Stimulated activated CD4-positive, alpha-beta T cell treated with anti-CD3 and anti-CD28 coated beads, Interleukin-15, amount 100 ng/mL, for 1 hour (primary cell): ENCODE measurements around the gene KCNAB1.

Experiments
- DNase-seq, 2 donors: peaks; one replicate each; pipeline ENCODE4 v3.0.0-alpha.2; 2020; ENCODE audit warnings: low read depth in 1 of 2, low spot score in 1 of 2

Gene KCNAB1

GRCh38 chr3:156307704-156308103 lies 187.3 kb downstream of the KCNAB1 start:
- no peak for DNase-seq

DNA sequence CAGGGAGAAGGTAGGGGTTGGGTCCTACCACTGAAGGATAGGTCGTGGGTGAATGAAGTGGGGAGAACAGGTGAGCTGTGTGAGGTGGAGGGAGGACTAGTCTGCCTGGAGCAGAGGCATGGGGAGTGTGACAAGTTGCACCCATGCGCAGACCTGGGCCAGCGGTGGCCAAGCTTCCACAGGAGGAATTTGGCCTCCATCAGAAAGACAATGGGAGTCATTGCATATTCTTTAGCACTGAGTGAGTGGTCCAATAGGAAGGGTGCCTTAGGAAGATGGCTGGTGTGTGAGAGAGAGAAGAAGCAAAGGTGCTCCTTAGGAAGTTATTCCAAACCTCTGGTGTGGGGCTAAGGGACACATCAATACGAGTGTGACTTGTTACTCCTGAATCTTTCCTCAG lies 191.1 kb downstream of the KCNAB1 start:
- no peak for DNase-seq

DNA sequence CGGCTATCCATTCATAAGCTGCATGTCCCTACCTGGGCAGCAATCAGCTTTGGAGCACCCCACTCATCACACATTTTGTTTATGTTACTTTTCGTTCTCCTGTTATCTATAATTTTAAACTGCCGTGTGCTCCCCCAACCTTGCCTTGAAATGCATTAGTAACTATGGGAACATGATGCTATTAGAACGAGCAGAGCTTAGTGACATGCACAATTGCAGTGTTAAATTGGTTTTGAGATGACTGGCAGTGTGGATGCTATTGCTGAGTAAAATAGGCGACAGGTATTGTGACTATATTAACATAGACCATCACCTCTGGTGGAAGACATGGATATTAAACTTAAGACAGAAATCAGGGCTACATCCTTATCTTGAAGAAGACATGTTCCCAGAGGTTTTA lies 191.6 kb downstream of the KCNAB1 start:
- DNase-seq: no peak

GRCh38 chr3:156316076-156316475 lies 195.7 kb downstream of the KCNAB1 start:
- no peak for DNase-seq

- no peak for DNase-seq
Observed at GRCh38 chr3:156317462-156318074, 197.2 kb downstream of the KCNAB1 start.

- DNase-seq: no peak
Observed at GRCh38 chr3:156321945-156322344, 201.6 kb downstream of the KCNAB1 start.

DNA sequence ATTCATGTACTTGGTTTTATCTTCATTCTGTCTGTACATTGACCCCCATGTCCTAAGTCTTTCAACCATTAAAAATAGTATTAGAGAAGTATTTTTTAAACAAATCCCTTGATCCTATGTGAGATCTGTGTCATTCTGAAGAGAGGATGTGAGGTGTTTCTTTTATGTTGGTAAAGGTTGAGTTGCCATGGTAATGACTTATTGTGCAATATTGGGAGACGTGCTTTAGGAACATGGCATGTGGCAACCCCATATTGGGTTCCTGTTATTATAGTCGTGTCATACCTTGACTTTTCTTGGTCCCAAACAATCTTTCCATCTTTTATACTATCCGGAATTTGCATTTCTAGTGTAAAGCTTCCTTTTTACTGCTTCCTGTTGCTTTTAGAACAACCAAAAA lies 203.1 kb downstream of the KCNAB1 start:
- no peak for DNase-seq

DNA sequence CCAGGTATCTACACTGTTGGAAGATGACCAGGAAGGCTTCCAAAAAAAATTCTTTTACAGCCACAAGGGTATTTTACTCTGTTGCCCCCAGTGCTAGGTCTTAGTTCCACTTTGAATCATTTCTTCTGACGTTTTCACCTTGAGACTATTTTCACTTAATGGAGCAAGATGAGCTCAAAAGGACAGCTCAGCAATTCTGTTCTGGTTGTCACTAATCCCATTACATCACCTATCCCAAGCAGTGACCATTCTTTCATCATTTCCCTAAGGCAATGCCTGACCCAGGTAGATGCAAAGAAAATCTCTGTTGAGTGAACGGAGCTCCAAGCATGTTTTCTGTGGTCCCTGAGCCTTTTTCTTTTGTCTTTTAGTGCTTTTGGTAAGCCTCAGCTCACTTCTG lies 210.0 kb downstream of the KCNAB1 start:
- DNase-seq: no peak

DNA sequence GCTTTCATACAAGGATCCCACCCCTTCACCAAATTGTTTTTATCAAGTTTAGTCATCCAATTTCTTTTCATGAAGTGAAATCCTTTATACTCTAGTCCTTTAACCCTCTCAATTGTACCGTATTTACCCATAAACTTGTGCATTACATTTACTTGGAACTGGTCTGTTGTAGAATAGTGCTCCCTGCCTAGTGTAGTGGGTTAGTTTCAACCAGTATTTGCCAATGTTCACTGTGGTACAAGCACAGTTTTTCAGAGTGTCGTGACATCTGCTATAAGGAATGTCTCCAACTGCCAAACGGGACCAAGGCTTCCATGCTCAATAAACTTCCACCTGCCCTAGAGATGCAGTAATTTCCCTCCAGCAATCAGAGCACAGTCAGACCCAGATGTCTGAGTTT lies 211.9 kb downstream of the KCNAB1 start:
- DNase-seq: no peak

DNA sequence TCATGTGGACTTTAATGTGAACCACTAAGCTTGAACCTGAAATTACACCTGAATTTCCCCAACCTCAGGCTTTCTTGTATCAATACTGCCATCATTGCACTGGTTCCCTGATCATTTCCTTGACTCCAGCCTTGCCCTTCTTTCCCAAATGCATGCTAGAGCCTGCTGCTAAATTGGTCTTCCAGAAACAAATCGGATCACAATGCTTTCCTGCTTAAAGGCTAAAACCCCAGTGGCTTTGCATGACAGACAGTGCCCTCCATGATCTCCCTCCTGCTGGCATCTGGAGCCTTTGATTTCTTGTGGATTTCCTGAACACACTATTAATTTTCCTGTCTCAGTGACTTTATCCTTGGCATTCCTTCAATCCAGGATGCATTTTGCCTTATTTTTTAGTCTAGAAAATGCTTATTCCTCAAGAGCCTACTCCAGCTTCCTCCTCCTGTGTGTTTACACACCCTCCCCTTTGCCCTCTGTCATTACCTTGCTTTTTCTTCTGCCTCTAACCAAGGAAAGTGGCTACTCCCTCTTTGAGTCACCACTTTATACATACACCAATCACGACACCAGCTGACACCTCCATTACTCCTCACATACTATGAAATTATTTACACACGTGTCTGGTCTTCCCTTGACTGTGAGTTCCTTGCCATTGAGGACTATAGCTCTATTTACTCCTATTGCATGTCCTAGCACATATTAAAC lies 214.6 kb downstream of the KCNAB1 start:
- DNase-seq: no peak

GRCh38 chr3:156339491-156339890 lies 219.1 kb downstream of the KCNAB1 start:
- DNase-seq: no peak

GRCh38 chr3:156341332-156341731 lies 221.0 kb downstream of the KCNAB1 start:
- DNase-seq: no peak

- no peak for DNase-seq
Observed at GRCh38 chr3:156341831-156342416, 221.5 kb downstream of the KCNAB1 start.

DNA sequence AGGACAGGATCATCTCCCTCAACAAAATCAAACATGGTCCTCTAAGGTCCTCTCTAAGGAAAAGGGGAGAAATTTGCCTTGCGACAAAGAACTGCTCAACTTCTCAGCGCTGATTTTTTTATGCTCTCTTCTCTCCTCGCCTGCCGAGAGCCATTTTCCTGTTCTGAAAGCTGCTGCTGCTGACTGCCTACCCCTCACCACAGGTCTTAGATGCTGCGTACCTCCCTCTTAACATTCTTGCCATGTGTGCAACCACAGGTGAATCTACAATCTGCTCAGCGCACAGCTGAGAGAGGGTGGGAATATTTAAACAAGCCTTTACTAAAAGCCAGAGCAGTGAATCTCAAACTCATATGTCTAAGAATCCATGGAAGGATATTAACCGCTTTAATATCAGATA lies 223.8 kb downstream of the KCNAB1 start:
- DNase-seq: no peak

GRCh38 chr3:156349111-156349510 lies 228.7 kb downstream of the KCNAB1 start:
- no peak for DNase-seq

DNA sequence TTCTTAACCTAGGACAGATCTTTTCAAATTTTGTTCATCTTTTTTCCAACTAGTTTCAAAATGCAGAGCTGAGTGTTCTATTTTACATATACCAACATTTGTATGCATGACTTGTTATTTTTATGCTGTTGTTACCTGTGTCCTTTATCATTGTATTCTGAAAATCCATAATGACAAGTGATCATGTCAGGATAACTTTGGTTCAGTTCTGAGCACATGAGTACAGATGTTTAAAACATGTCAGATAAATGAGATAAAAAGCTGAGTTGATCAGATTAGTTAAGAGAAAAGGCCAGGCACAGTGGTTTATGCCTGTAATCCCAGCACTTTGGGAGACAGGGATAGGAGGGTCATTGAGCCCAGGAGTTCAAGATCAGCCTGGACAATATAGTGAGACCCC lies 229.6 kb downstream of the KCNAB1 start:
- DNase-seq: no peak

GRCh38 chr3:156350781-156351180 lies 230.4 kb downstream of the KCNAB1 start:
- no peak for DNase-seq

DNA sequence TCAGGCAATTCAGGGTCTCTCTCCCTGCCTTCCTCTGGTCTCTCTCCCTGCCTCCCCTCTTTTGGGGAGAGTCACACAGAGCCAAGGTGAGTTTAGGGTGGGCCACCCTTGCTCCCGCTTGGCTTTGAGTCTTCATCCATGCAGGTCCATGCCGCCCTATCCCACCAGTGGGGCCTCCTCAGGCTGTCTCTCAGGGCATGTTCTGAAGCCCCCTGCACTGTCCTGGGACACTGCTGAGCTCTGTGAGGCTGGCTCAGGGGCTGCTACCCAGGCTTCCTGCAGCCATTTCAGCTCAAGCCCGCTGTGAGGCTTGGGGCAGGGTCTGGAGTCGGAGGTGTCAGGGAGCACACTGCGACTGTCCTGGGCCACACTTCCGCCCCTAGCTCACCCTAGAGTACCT lies 231.4 kb downstream of the KCNAB1 start:
- DNase-seq: no peak

GRCh38 chr3:156352728-156353127 lies 232.3 kb downstream of the KCNAB1 start:
- DNase-seq: no peak

GRCh38 chr3:156353563-156353962 lies 233.2 kb downstream of the KCNAB1 start:
- no peak for DNase-seq

- no peak for DNase-seq
Observed at GRCh38 chr3:156356537-156357363, 236.4 kb downstream of the KCNAB1 start.

DNA sequence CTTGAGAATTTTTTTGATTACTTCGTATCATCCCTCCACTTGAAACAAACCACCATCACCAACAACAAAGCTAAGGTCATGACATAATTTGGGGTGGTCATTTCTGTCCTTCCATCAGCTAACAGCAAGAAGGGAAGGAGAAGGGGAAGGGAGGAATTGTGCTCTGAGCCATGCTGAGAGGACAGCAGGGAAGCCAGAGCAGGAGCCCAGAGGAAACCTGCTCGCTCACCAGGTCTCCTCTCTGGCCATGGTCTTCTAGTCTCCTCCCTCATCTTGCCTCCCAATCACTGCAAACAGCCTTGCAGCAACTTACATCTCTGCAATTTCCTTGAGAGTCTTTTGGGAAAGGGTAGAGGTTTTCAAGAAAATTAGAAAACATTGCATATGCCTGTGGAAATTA lies 237.9 kb downstream of the KCNAB1 start:
- DNase-seq: no peak
